Middle frontal gyrus (tissue), 1 donor: ENCODE results near the gene GLT8D2.
A peak's percentile ranks its signal among the peaks of the same experiment; 100 is the strongest.

ENCODE experiments used
- DNase-seq: peaks from one replicate; pipeline ENCODE4 v3.0.0-alpha.2; 2015; ENCODE audit warnings: low spot score; ENCODE audit errors: extremely low spot score

GLT8D2 gene

GRCh38 chr12:104049903-104050356 lies at the start of gene GLT8D2:
TSS of gene GLT8D2 (minus strand) at chr12:104050187. CDS start at chr12:104019648, 30,539 bp downstream.
- DNase-seq: no peak

- DNase-seq: no peak
Measured at GRCh38 chr12:104097954-104098353, 48.0 kb upstream of the GLT8D2 start.

GRCh38 chr12:104095289-104095688 lies 45.3 kb upstream of the GLT8D2 start:
- no peak for DNase-seq

- DNase-seq: no peak
Measured at GRCh38 chr12:104094284-104094683, 44.3 kb upstream of the GLT8D2 start.

GRCh38 chr12:104091136-104091535 lies 41.1 kb upstream of the GLT8D2 start:
- DNase-seq: no peak

- DNase-seq: no peak
Measured at GRCh38 chr12:104090685-104091084, 40.7 kb upstream of the GLT8D2 start.

GRCh38 chr12:104083769-104084475 lies 33.9 kb upstream of the GLT8D2 start:
- no peak for DNase-seq

GRCh38 chr12:104080764-104081163 lies 30.8 kb upstream of the GLT8D2 start:
- DNase-seq: no peak

GRCh38 chr12:104079024-104079423 lies 29.0 kb upstream of the GLT8D2 start:
- no peak for DNase-seq

GRCh38 chr12:104073699-104074098 lies 23.7 kb upstream of the GLT8D2 start:
- no peak for DNase-seq

GRCh38 chr12:104072099-104072498 lies 22.1 kb upstream of the GLT8D2 start:
- no peak for DNase-seq

GRCh38 chr12:104064842-104065427 lies 14.9 kb upstream of the GLT8D2 start:
- DNase-seq: no peak

- DNase-seq: peak; percentile 79
Measured at GRCh38 chr12:104064031-104064841, 14.2 kb upstream of the GLT8D2 start, which contains the start of gene HCFC2. TSS of gene HCFC2 (plus strand) at chr12:104064531. CDS start at chr12:104064561, 30 bp downstream.

- DNase-seq: no peak
Measured at GRCh38 chr12:104063712-104064030, 13.7 kb upstream of the GLT8D2 start.

- DNase-seq: no peak
Measured at GRCh38 chr12:104060791-104061190, 10.8 kb upstream of the GLT8D2 start.

- no peak for DNase-seq
Measured at GRCh38 chr12:104059963-104060362, 10.0 kb upstream of the GLT8D2 start.

GRCh38 chr12:104058802-104059201 lies 8.8 kb upstream of the GLT8D2 start:
- no peak for DNase-seq

GRCh38 chr12:104057771-104058197 lies 7.8 kb upstream of the GLT8D2 start:
- DNase-seq: no peak

GRCh38 chr12:104056419-104056972 lies 6.5 kb upstream of the GLT8D2 start:
- DNase-seq: no peak

- no peak for DNase-seq
Measured at GRCh38 chr12:104055686-104056388, 5.8 kb upstream of the GLT8D2 start.

GRCh38 chr12:104054681-104055346 lies 4.8 kb upstream of the GLT8D2 start:
- DNase-seq: no peak
